ENCODE measurements around the gene RUSC2.

GRCh38 chr9:35526087-35526801 is 36.3 kb downstream of the RUSC2 start:
- TF ChIP-seq, protein P1, sequence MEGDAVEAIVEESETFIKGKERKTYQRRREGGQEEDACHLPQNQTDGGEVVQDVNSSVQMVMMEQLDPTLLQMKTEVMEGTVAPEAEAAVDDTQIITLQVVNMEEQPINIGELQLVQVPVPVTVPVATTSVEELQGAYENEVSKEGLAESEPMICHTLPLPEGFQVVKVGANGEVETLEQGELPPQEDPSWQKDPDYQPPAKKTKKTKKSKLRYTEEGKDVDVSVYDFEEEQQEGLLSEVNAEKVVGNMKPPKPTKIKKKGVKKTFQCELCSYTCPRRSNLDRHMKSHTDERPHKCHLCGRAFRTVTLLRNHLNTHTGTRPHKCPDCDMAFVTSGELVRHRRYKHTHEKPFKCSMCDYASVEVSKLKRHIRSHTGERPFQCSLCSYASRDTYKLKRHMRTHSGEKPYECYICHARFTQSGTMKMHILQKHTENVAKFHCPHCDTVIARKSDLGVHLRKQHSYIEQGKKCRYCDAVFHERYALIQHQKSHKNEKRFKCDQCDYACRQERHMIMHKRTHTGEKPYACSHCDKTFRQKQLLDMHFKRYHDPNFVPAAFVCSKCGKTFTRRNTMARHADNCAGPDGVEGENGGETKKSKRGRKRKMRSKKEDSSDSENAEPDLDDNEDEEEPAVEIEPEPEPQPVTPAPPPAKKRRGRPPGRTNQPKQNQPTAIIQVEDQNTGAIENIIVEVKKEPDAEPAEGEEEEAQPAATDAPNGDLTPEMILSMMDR (IDR thresholded peaks at IDR 0.05) = no peak
- no peak for TF ChIP-seq POLR2A (IDR thresholded peaks at IDR 0.05)

All from esophagus squamous epithelium (tissue), 4 donors.